NCI-H2029 treated with DMSO at 0.1 percent for 48 hours (cell line): ENCODE data around the gene WSCD2.

Experiments
- DNase-seq: peaks from one replicate; lab custom pipeline; 2025; lab: John Stamatoyannopoulos, UW

Gene WSCD2

GRCh38 chr12:108107293-108107692, 21.8 kb upstream of the WSCD2 start:
- DNase-seq: no peak

- DNase-seq: no peak
Observed at GRCh38 chr12:108109504-108109903, 19.6 kb upstream of the WSCD2 start.

- DNase-seq: no peak
Observed at GRCh38 chr12:108109954-108110353, 19.1 kb upstream of the WSCD2 start.

- no peak for DNase-seq
Observed at GRCh38 chr12:108110844-108111243, 18.2 kb upstream of the WSCD2 start.

GRCh38 chr12:108112832-108113556, 16.1 kb upstream of the WSCD2 start:
- DNase-seq: no peak

- DNase-seq: no peak
Observed at GRCh38 chr12:108115123-108116121, 13.7 kb upstream of the WSCD2 start.

- DNase-seq: no peak
Observed at GRCh38 chr12:108116254-108116653, 12.8 kb upstream of the WSCD2 start.

- DNase-seq: no peak
Observed at GRCh38 chr12:108116699-108117098, 12.4 kb upstream of the WSCD2 start.

GRCh38 chr12:108117163-108117849, 11.8 kb upstream of the WSCD2 start:
- no peak for DNase-seq

GRCh38 chr12:108117902-108118301, 11.2 kb upstream of the WSCD2 start:
- DNase-seq: no peak

GRCh38 chr12:108119126-108119973, 9.7 kb upstream of the WSCD2 start:
- DNase-seq: no peak

- no peak for DNase-seq
Observed at GRCh38 chr12:108119974-108120862, 8.9 kb upstream of the WSCD2 start.

- DNase-seq: no peak
Observed at GRCh38 chr12:108120863-108121165, 8.3 kb upstream of the WSCD2 start.

- DNase-seq: no peak
Observed at GRCh38 chr12:108121320-108121719, 7.8 kb upstream of the WSCD2 start.

GRCh38 chr12:108121728-108122471, 7.2 kb upstream of the WSCD2 start:
- DNase-seq: no peak

GRCh38 chr12:108122644-108123043, 6.4 kb upstream of the WSCD2 start:
- no peak for DNase-seq

GRCh38 chr12:108123402-108123801, 5.7 kb upstream of the WSCD2 start:
- no peak for DNase-seq

GRCh38 chr12:108125073-108125472, 4.0 kb upstream of the WSCD2 start:
- DNase-seq: no peak

GRCh38 chr12:108126212-108126611, 2.9 kb upstream of the WSCD2 start:
- no peak for DNase-seq

- no peak for DNase-seq
Observed at GRCh38 chr12:108126990-108127501, 2.0 kb upstream of the WSCD2 start.
